DND-41 (cell line): ENCODE results near the gene BRINP2.

Experiments used
- ATAC-seq: fragments of 200-7000 bp; cut with Tn5 transposase; 3 replicates; pipeline ENCODE4 v1.9.1; 2021; ENCODE audit warnings: low read depth; ENCODE audit not compliant: insufficient read depth
- DNase-seq: peaks from one replicate; pipeline ENCODE4 v3.0.0-alpha.2; 2020
- H2AFZ ChIP-seq: 2 replicates; pipeline ENCODE4 v1.6.0; 2012; ENCODE audit warnings: low read depth, low read length
- H3K27ac ChIP-seq: 2 replicates; pipeline ENCODE4 v1.5.1; 2012; ENCODE audit warnings: low read length, inconsistent platforms
- H3K27me3 ChIP-seq: fragments of 200-600 bp; sonication (generic); 2 replicates; pipeline ENCODE4 v1.6.0; 2012; ENCODE audit warnings: low read length, mild to moderate bottlenecking, inconsistent platforms; ENCODE audit not compliant: insufficient read depth, poor library complexity
- H3K36me3 ChIP-seq: 2 replicates; pipeline ENCODE4 v1.5.1; 2012; ENCODE audit warnings: low read length, inconsistent platforms; ENCODE audit not compliant: insufficient read depth
- H3K4me1 ChIP-seq: 2 replicates; pipeline ENCODE4 v1.5.1; 2012; ENCODE audit warnings: mild to moderate bottlenecking, low read length; ENCODE audit not compliant: insufficient read depth
- H3K4me2 ChIP-seq: 2 replicates; pipeline ENCODE4 v1.6.0; 2012; ENCODE audit warnings: mild to moderate bottlenecking, moderate library complexity, low read length, inconsistent platforms; ENCODE audit not compliant: insufficient read depth
- H3K4me3 ChIP-seq, 2 experiments: fragments of 200-600 bp in 1 of 2; shearing (Covaris generic) in 1 of 2; 2 replicates each; pipeline ENCODE4 v1.5.1; 2012 to 2016; ENCODE audit warnings: inconsistent platforms in 2 of 2, low read length in 2 of 2, mild to moderate bottlenecking in 2 of 2, low read depth in 1 of 2, moderate library complexity in 1 of 2
- H3K79me2 ChIP-seq: 2 replicates; pipeline ENCODE4 v1.6.0; 2012; ENCODE audit warnings: low read length, inconsistent platforms; ENCODE audit not compliant: insufficient read depth
- H3K9ac ChIP-seq: 2 replicates; pipeline ENCODE4 v1.6.0; 2012; ENCODE audit warnings: low read depth, mild to moderate bottlenecking, inconsistent platforms, low read length, moderate library complexity
- H3K9me3 ChIP-seq: 2 replicates; pipeline ENCODE4 v1.5.1; 2012; ENCODE audit warnings: low read length, moderate library complexity, mild to moderate bottlenecking, inconsistent platforms; ENCODE audit not compliant: insufficient read depth, severe bottlenecking
- H4K20me1 ChIP-seq: 2 replicates; pipeline ENCODE4 v1.6.0; 2012; ENCODE audit warnings: low read length; ENCODE audit not compliant: insufficient read depth
- EZH2 ChIP-seq: IDR thresholded peaks from 3 replicates; pipeline ENCODE4 v1.6.1; 2012; ENCODE audit warnings: borderline replicate concordance, low read depth, mild to moderate bottlenecking, moderate library complexity, low read length, inconsistent platforms; ENCODE audit not compliant: severe bottlenecking
- TF ChIP-seq, protein P1 (sequence below): IDR thresholded peaks from 2 replicates; pipeline ENCODE4 v1.5.1; 2012; ENCODE audit warnings: borderline replicate concordance, low read length, moderate library complexity, mild to moderate bottlenecking; ENCODE audit not compliant: poor library complexity, severe bottlenecking; ENCODE audit errors: extremely low read depth

The BRINP2 gene

GRCh38 chr1:177219554-177220458 lies 49.0 kb downstream of the BRINP2 start:
- TF ChIP-seq, protein P1, sequence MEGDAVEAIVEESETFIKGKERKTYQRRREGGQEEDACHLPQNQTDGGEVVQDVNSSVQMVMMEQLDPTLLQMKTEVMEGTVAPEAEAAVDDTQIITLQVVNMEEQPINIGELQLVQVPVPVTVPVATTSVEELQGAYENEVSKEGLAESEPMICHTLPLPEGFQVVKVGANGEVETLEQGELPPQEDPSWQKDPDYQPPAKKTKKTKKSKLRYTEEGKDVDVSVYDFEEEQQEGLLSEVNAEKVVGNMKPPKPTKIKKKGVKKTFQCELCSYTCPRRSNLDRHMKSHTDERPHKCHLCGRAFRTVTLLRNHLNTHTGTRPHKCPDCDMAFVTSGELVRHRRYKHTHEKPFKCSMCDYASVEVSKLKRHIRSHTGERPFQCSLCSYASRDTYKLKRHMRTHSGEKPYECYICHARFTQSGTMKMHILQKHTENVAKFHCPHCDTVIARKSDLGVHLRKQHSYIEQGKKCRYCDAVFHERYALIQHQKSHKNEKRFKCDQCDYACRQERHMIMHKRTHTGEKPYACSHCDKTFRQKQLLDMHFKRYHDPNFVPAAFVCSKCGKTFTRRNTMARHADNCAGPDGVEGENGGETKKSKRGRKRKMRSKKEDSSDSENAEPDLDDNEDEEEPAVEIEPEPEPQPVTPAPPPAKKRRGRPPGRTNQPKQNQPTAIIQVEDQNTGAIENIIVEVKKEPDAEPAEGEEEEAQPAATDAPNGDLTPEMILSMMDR, result no peak
- no peak for TF ChIP-seq EZH2
- Histone ChIP-seq H2AFZ (no peak overlapping the region), H3K27me3 (no peaks in the 10 kb centered on the region), H3K9ac (no peak overlapping the region), H3K79me2 (no peaks in the 10 kb centered on the region), H3K27ac (no peak overlapping the region), H3K4me1 (no peaks in the 10 kb centered on the region), H3K9me3 (peaks cover 3% of the 10 kb centered on the region), H3K4me2 (no peak overlapping the region), H4K20me1 (no peaks in the 10 kb centered on the region), H3K4me3 (no peak overlapping the region), H3K36me3 (no peaks in the 10 kb centered on the region)
- ATAC-seq (no peak), DNase-seq (no peak)

DNA sequence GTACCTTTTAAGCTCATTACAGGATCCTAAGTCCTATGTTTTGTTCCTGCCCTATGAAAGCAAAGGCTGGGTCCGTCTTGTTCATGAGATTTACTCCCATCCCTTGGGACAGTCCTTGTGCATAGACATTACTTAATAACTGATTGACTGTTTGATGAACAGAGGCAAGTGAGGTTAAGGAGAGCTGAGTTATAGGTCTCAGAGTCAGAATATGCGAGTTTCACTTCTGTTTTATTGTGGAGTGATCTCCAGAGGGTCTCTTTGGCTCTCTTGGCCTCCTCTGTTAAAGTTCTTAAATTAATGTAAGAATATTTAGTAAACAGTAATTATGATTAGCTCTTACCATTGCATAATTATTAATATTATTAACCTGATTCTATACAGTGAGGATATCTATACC lies 52.6 kb downstream of the BRINP2 start:
- H3K4me3 ChIP-seq, result no peak overlapping the region
- H3K4me2 ChIP-seq, result no peak overlapping the region
- H3K4me1 ChIP-seq, result no peaks in the 10 kb centered on the region
- H3K27me3 ChIP-seq, result no peaks in the 10 kb centered on the region
- no peaks in the 10 kb centered on the region for H3K36me3 ChIP-seq
- H3K79me2 ChIP-seq, result no peaks in the 10 kb centered on the region
- H3K27ac ChIP-seq, result no peak overlapping the region
- H3K9me3 ChIP-seq, result no peaks in the 10 kb centered on the region
- no peak overlapping the region for H2AFZ ChIP-seq
- no peak overlapping the region for H3K9ac ChIP-seq
- ATAC-seq (no peak), DNase-seq (no peak)
- H4K20me1 ChIP-seq, result no peaks in the 10 kb centered on the region
- no peak for TF ChIP-seq EZH2
- TF ChIP-seq, protein P1, result no peak

GRCh38 chr1:177227978-177228692 lies 57.4 kb downstream of the BRINP2 start:
- DNase-seq (no peak), ATAC-seq (no peak)
- H3K4me3 ChIP-seq, result no peak overlapping the region
- no peaks in the 10 kb centered on the region for H3K79me2 ChIP-seq
- H3K27me3 ChIP-seq, result no peaks in the 10 kb centered on the region
- H3K9ac ChIP-seq, result no peak overlapping the region
- no peaks in the 10 kb centered on the region for H3K9me3 ChIP-seq
- no peak for TF ChIP-seq EZH2
- TF ChIP-seq, protein P1, result no peak
- no peaks in the 10 kb centered on the region for H3K4me1 ChIP-seq
- H3K27ac ChIP-seq, result no peak overlapping the region
- H3K36me3 ChIP-seq, result no peaks in the 10 kb centered on the region
- H2AFZ ChIP-seq, result no peak overlapping the region
- no peaks in the 10 kb centered on the region for H4K20me1 ChIP-seq
- H3K4me2 ChIP-seq, result no peak overlapping the region
